ENCODE results near the gene TMEM235. TPM values are rescaled to one million over a fixed set of nuclear protein-coding genes. Genes with fewer than 3 reads are reported as not detected.

TMEM235 gene
- polyA plus RNA-seq, 1 of the 3 experiments (the other 2 are of a cell fraction): not detected

DNA sequence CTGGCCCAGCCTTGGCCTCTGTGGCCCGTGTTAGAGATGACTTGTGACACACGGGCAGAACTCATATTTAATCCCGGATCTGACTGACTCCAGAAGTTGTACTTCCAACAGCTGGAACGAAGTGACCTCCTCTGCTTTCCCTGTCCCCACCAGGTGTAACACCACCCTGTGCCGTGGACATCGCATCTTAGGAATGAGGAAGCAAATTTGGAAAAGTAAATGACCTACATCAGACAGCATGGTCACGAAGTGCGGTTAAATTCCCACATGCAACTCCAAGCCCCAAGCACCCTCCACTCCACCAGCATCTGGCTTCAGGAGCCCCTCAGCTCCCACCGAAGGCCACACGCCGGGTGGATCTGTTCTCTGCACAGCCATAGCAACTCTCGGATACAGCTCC lies 47.5 kb upstream of the TMEM235 start:
- Histone ChIP-seq H3K4me2 (no peak overlapping the region), H2AFZ (ENCODE audit: low read depth) (no peak overlapping the region), H3K4me1 (ENCODE audit: control insufficient read depth in 1 of 2, insufficient read depth in 2 of 2, low read depth in 1 of 2, low read length in 1 of 2) (peaks cover 7% of the 10 kb centered on the region in 2 experiments; a peak in 2 of 4 replicates), H3F3A (replicated peaks; ENCODE audit: insufficient read depth) (no peaks in the 10 kb centered on the region), H3K79me2 (ENCODE audit: insufficient read depth) (peaks cover 45% of the 10 kb centered on the region), H4K20me1 (ENCODE audit: insufficient read depth) (peaks cover 7% of the 10 kb centered on the region; the same call in 1 of the 2 replicates), H3K9me3 (no peaks in the 10 kb centered on the region), H3K4me3 (ENCODE audit: low read depth in 2 of 2, low read length in 1 of 2) (no peak overlapping the region), H3K36me3 (replicated peaks in 1 of 2; ENCODE audit: control insufficient read depth in 1 of 2, insufficient read depth in 2 of 2, low read length in 1 of 2) (no peaks in the 10 kb centered on the region), H3K27me3 (ENCODE audit: insufficient read depth) (no peaks in the 10 kb centered on the region), H3K27ac (ENCODE audit: low read depth in 2 of 2, low read length in 1 of 2) (no peak overlapping the region), H3K9ac (no peak overlapping the region), H3K9me2 (no peaks in the 10 kb centered on the region)
- 95% methylated on average over 11 of the region's 12 CpGs for WGBS (ENCODE audit: low lambda C conversion rate)
- ChIA-PET CTCF (interaction anchor here (4.8 to 7.7 kb wide), 3 partner anchors 9 to 71 kb away, joined by 25 to 70 read pairs (median 59); no protein-coding TSS in a partner anchor), POLR2A (interaction anchor here (0.8 to 1.5 kb wide), 2 partner anchors 8 to 14 kb away, joined by 3 to 4 read pairs; no protein-coding TSS in a partner anchor)
- no peak for TF ChIP-seq SMC3 (IDR thresholded peaks at IDR 0.05; ENCODE audit: low read depth, low read length)
- TF ChIP-seq ELF1 (IDR thresholded peaks at IDR 0.05): no peak
- TF ChIP-seq, protein P1, sequence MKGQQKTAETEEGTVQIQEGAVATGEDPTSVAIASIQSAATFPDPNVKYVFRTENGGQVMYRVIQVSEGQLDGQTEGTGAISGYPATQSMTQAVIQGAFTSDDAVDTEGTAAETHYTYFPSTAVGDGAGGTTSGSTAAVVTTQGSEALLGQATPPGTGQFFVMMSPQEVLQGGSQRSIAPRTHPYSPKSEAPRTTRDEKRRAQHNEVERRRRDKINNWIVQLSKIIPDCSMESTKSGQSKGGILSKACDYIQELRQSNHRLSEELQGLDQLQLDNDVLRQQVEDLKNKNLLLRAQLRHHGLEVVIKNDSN (IDR thresholded peaks at IDR 0.05; ENCODE audit: borderline replicate concordance, low read depth): no peak
- no peak for TF ChIP-seq FOSL2 (IDR thresholded peaks at IDR 0.05; ENCODE audit: borderline replicate concordance, low read depth)
- no peak for TF ChIP-seq GATA2 (CRISPR knock-in tag; IDR thresholded peaks at IDR 0.05)
- TF ChIP-seq, protein P2, sequence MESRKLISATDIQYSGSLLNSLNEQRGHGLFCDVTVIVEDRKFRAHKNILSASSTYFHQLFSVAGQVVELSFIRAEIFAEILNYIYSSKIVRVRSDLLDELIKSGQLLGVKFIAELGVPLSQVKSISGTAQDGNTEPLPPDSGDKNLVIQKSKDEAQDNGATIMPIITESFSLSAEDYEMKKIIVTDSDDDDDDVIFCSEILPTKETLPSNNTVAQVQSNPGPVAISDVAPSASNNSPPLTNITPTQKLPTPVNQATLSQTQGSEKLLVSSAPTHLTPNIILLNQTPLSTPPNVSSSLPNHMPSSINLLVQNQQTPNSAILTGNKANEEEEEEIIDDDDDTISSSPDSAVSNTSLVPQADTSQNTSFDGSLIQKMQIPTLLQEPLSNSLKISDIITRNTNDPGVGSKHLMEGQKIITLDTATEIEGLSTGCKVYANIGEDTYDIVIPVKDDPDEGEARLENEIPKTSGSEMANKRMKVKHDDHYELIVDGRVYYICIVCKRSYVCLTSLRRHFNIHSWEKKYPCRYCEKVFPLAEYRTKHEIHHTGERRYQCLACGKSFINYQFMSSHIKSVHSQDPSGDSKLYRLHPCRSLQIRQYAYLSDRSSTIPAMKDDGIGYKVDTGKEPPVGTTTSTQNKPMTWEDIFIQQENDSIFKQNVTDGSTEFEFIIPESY (IDR thresholded peaks at IDR 0.05; ENCODE audit: borderline replicate concordance, low read depth): no peak
- no peak for TF ChIP-seq TEAD4 (IDR thresholded peaks at IDR 0.05; ENCODE audit: borderline replicate concordance, insufficient read depth)
- TF ChIP-seq, protein P3, sequence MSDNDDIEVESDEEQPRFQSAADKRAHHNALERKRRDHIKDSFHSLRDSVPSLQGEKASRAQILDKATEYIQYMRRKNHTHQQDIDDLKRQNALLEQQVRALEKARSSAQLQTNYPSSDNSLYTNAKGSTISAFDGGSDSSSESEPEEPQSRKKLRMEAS (IDR thresholded peaks at IDR 0.05; ENCODE audit: low read depth): no peak
- no peak for TF ChIP-seq RCOR1 (IDR thresholded peaks at IDR 0.05; ENCODE audit: low read length)
- TF ChIP-seq, protein P4, sequence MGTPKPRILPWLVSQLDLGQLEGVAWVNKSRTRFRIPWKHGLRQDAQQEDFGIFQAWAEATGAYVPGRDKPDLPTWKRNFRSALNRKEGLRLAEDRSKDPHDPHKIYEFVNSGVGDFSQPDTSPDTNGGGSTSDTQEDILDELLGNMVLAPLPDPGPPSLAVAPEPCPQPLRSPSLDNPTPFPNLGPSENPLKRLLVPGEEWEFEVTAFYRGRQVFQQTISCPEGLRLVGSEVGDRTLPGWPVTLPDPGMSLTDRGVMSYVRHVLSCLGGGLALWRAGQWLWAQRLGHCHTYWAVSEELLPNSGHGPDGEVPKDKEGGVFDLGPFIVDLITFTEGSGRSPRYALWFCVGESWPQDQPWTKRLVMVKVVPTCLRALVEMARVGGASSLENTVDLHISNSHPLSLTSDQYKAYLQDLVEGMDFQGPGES (IDR thresholded peaks at IDR 0.05; ENCODE audit: low read depth, low read length): no peak
- no peak for TF ChIP-seq TCF12 (IDR thresholded peaks at IDR 0.05)
- TF ChIP-seq RFX5 (IDR thresholded peaks at IDR 0.05; ENCODE audit: low read length): no peak
- no peak for DNase-seq

DNA sequence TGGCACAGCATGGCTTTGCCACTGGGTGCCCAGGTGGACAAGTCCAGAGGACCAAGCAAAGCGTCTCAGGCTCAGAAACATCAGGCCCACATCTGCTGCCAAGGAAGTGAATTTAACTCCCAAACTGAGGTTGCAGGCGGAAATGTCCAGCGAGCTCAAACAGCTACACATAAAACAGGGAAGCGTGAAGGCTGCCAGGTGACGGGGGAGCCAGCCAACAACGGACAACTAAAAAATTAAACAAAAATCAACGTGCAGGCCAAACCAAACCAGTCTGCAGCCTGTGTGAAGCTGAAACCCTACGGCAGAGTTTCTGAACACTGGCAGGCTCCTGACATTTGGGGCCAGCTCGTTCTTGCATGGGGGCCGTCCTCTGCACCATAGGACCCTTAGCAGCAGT lies 47.1 kb upstream of the TMEM235 start:
- DNase-seq: no peak
- peaks cover 7% of the 10 kb centered on the region in 2 experiments; a peak in 2 of 4 replicates for H3K4me1 ChIP-seq (ENCODE audit: control insufficient read depth in 1 of 2, insufficient read depth in 2 of 2, low read depth in 1 of 2, low read length in 1 of 2)
- ChIA-PET CTCF (interaction anchor here (4.8 to 7.7 kb wide), 3 partner anchors 10 to 71 kb away, joined by 25 to 70 read pairs (median 59); no protein-coding TSS in a partner anchor), POLR2A (interaction anchor here (0.8 to 1.5 kb wide), 2 partner anchors 9 to 15 kb away, joined by 3 to 4 read pairs; no protein-coding TSS in a partner anchor)
- H4K20me1 ChIP-seq (ENCODE audit: insufficient read depth): peaks cover 7% of the 10 kb centered on the region; the same call in 1 of the 2 replicates
- H3K9me3 ChIP-seq: no peaks in the 10 kb centered on the region
- peaks cover 46% of the 10 kb centered on the region for H3K79me2 ChIP-seq (ENCODE audit: insufficient read depth)
- H2AFZ ChIP-seq (ENCODE audit: low read depth): no peak overlapping the region
- H3K9ac ChIP-seq: no peak overlapping the region
- H3F3A ChIP-seq (replicated peaks; ENCODE audit: insufficient read depth): no peaks in the 10 kb centered on the region
- no peaks in the 10 kb centered on the region for H3K9me2 ChIP-seq
- no peak overlapping the region for H3K27ac ChIP-seq (ENCODE audit: low read depth in 2 of 2, low read length in 1 of 2)
- no peaks in the 10 kb centered on the region for H3K27me3 ChIP-seq (ENCODE audit: insufficient read depth)
- TF ChIP-seq, protein P4 (IDR thresholded peaks at IDR 0.05; ENCODE audit: low read depth, low read length): no peak
- TF ChIP-seq, protein P5, sequence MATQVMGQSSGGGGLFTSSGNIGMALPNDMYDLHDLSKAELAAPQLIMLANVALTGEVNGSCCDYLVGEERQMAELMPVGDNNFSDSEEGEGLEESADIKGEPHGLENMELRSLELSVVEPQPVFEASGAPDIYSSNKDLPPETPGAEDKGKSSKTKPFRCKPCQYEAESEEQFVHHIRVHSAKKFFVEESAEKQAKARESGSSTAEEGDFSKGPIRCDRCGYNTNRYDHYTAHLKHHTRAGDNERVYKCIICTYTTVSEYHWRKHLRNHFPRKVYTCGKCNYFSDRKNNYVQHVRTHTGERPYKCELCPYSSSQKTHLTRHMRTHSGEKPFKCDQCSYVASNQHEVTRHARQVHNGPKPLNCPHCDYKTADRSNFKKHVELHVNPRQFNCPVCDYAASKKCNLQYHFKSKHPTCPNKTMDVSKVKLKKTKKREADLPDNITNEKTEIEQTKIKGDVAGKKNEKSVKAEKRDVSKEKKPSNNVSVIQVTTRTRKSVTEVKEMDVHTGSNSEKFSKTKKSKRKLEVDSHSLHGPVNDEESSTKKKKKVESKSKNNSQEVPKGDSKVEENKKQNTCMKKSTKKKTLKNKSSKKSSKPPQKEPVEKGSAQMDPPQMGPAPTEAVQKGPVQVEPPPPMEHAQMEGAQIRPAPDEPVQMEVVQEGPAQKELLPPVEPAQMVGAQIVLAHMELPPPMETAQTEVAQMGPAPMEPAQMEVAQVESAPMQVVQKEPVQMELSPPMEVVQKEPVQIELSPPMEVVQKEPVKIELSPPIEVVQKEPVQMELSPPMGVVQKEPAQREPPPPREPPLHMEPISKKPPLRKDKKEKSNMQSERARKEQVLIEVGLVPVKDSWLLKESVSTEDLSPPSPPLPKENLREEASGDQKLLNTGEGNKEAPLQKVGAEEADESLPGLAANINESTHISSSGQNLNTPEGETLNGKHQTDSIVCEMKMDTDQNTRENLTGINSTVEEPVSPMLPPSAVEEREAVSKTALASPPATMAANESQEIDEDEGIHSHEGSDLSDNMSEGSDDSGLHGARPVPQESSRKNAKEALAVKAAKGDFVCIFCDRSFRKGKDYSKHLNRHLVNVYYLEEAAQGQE (IDR thresholded peaks at IDR 0.05; ENCODE audit: low read depth, low read length): no peak
- no peak for TF ChIP-seq GABPA (IDR thresholded peaks at IDR 0.05; ENCODE audit: low read depth)
- no peaks in the 10 kb centered on the region for H3K36me3 ChIP-seq (replicated peaks in 1 of 2; ENCODE audit: control insufficient read depth in 1 of 2, insufficient read depth in 2 of 2, low read length in 1 of 2)
- no peak overlapping the region for H3K4me2 ChIP-seq
- 93% methylated on average over 10 of the region's 10 CpGs for WGBS (ENCODE audit: low lambda C conversion rate)
- no peak overlapping the region for H3K4me3 ChIP-seq (ENCODE audit: low read depth in 2 of 2, low read length in 1 of 2)

Measured in SK-N-SH (cell line).